Bronchus fibroblast of lung (primary cell): Measurements from ENCODE around the gene AJAP1. TPM values are rescaled to one million over a fixed set of nuclear protein-coding genes. Genes with fewer than 3 reads are reported as not detected.

ENCODE experiments used
- total RNA-seq: library from RNA; depleted of rRNA; stranded (reverse); fragments of >200 nt; gene quantifications from 2 replicates; pipeline ENCODE4 v1.2.3, GENCODE V29; 2015

The AJAP1 gene, protein sequence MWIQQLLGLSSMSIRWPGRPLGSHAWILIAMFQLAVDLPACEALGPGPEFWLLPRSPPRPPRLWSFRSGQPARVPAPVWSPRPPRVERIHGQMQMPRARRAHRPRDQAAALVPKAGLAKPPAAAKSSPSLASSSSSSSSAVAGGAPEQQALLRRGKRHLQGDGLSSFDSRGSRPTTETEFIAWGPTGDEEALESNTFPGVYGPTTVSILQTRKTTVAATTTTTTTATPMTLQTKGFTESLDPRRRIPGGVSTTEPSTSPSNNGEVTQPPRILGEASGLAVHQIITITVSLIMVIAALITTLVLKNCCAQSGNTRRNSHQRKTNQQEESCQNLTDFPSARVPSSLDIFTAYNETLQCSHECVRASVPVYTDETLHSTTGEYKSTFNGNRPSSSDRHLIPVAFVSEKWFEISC
- 0.15 and 0.34 TPM in 2 replicates for total RNA-seq

GRCh38 chr1:4653796-4654725, at the start of gene AJAP1:
TSS of gene AJAP1 (plus strand) at chr1:4654609. CDS start at chr1:4655426, 817 bp downstream.

